Lung (tissue), 12 donors: Measurements from ENCODE around the gene POMT2. TPM values are rescaled to one million over a fixed set of nuclear protein-coding genes. Genes with fewer than 3 reads are reported as not detected.

Experiments used
- ATAC-seq: fragments of 200-7000 bp; cut with Tn5 transposase; one replicate; pipeline ENCODE4 v1.9.1; 2020; ENCODE audit warnings: moderate number of reproducible peaks; ENCODE audit not compliant: insufficient read depth, low FRiP score
- DNase-seq, 3 donors: peaks; one replicate each; pipeline ENCODE4 v3.0.0-alpha.2; 2013 to 2017
- H3K27ac ChIP-seq, 2 donors: one replicate each; pipeline ENCODE4 v1.5.1; 2013; ENCODE audit warnings: mild to moderate bottlenecking in 2 of 2, moderate library complexity in 2 of 2, control low read depth in 1 of 2, inconsistent platforms in 1 of 2, low read depth in 1 of 2, low read length in 1 of 2
- H3K27me3 ChIP-seq, 3 donors: one replicate each; pipeline ENCODE4 v1.5.1; 2013; ENCODE audit warnings: low read length in 2 of 3; ENCODE audit not compliant: control insufficient read depth in 3 of 3, insufficient read depth in 3 of 3
- H3K36me3 ChIP-seq, 4 donors: one replicate each; pipeline ENCODE4 v1.5.1; 2013; ENCODE audit warnings: low read length in 4 of 4, mild to moderate bottlenecking in 1 of 4, moderate library complexity in 1 of 4; ENCODE audit not compliant: control insufficient read depth in 4 of 4, insufficient read depth in 4 of 4
- H3K4me1 ChIP-seq, 5 donors: one replicate each; pipeline ENCODE4 v1.5.1; 2013; ENCODE audit warnings: low read length in 5 of 5, mild to moderate bottlenecking in 2 of 5, moderate library complexity in 1 of 5; ENCODE audit not compliant: control insufficient read depth in 5 of 5, insufficient read depth in 5 of 5
- H3K4me3 ChIP-seq: one replicate; pipeline ENCODE4 v1.5.1; 2013; ENCODE audit warnings: mild to moderate bottlenecking, control low read depth, moderate library complexity
- H3K9ac ChIP-seq, 2 donors: one replicate each; pipeline ENCODE4 v1.5.1; 2013; ENCODE audit warnings: low read length in 2 of 2, control low read depth in 1 of 2; ENCODE audit not compliant: insufficient read depth in 1 of 2
- H3K9me3 ChIP-seq, 4 donors: one replicate each; pipeline ENCODE4 v1.5.1; 2013; ENCODE audit warnings: low read length in 3 of 4, mild to moderate bottlenecking in 1 of 4, moderate library complexity in 1 of 4; ENCODE audit not compliant: control insufficient read depth in 4 of 4, insufficient read depth in 3 of 4
- CTCF ChIP-seq: IDR thresholded peaks from 2 replicates; pipeline ENCODE4 v1.5.1; 2012; ENCODE audit warnings: mild to moderate bottlenecking; ENCODE audit errors: control extremely low read depth, extremely low read depth
- WGBS, 2 donors: extraction: QIAGEN DNeasy Blood & Tissue Kit; methylation state at CpG; one replicate each; pipeline ENCODE4 v1.1.7; 2013; 5-methylcytosine and 5-hydroxymethylcytosine counted together
- polyA plus RNA-seq, 2 donors: library from polyadenylated mRNA; stranded (reverse); fragments of 200-250 nt; gene quantifications; one replicate each; pipeline ENCODE4 v1.2.1, GENCODE V29; 2013
- total RNA-seq, 2 donors: library from RNA; depleted of rRNA in 1 of 2; stranded (reverse); fragments of >200 nt in 1 of 2; gene quantifications; one replicate each; pipeline ENCODE4 v1.2.1, GENCODE V29; 2014 to 2021
- donor health status: control.
- donor health status: control.
- donor health status: Bipolar disorder and iron deficiency.
- donor health status: healthy.
- donor health status: DM: yes; HTN: yes; CAD: no.

Gene POMT2
- total and polyA plus RNA-seq, 4 donors, result 10.0 to 43.1 (median 14.2) TPM

GRCh38 chr14:77243853-77244252 lies 76.8 kb downstream of the POMT2 start:
- H3K9ac ChIP-seq, result no peak overlapping the region
- 60 to 73% methylated on average over 4 of the region's 4 CpGs for WGBS, 2 donors
- no peak for TF ChIP-seq CTCF
- no peaks in the 10 kb centered on the region for H3K36me3 ChIP-seq
- H3K27me3 ChIP-seq, result no peaks in the 10 kb centered on the region
- no peak overlapping the region for H3K4me3 ChIP-seq
- no peaks in the 10 kb centered on the region for H3K4me1 ChIP-seq
- H3K9me3 ChIP-seq, result no peaks in the 10 kb centered on the region
- no peak for DNase-seq
- H3K27ac ChIP-seq, result no peak overlapping the region
- no peak for ATAC-seq

GRCh38 chr14:77242752-77243151 lies 77.9 kb downstream of the POMT2 start:
- Histone ChIP-seq H3K4me1 (no peaks in the 10 kb centered on the region), H3K27me3 (no peaks in the 10 kb centered on the region), H3K4me3 (no peak overlapping the region), H3K27ac (no peak overlapping the region), H3K9ac (no peak overlapping the region), H3K36me3 (no peaks in the 10 kb centered on the region), H3K9me3 (no peaks in the 10 kb centered on the region)
- no peak for TF ChIP-seq CTCF
- DNase-seq, result no peak
- 25 to 57% methylated on average over 12 of the region's 12 CpGs for WGBS, 2 donors
- ATAC-seq, result no peak

GRCh38 chr14:77241955-77242354 lies 78.7 kb downstream of the POMT2 start:
- Histone ChIP-seq H3K27me3 (no peaks in the 10 kb centered on the region), H3K36me3 (no peaks in the 10 kb centered on the region)
- 57 to 61% methylated on average over 2 of the region's 2 CpGs for WGBS, 2 donors

More at GRCh38 chr14:77241955-77242354, 78.7 kb downstream of the POMT2 start:
- ATAC-seq (no peak), DNase-seq (peak in 1 of 3 donors; percentile 5)
- no peak for TF ChIP-seq CTCF
- H3K4me3 ChIP-seq, result no peak overlapping the region
- H3K4me1 ChIP-seq, result no peaks in the 10 kb centered on the region
- no peak overlapping the region for H3K9ac ChIP-seq
- H3K9me3 ChIP-seq, result no peaks in the 10 kb centered on the region
- no peak overlapping the region for H3K27ac ChIP-seq
